Activated naive CD4-positive, alpha-beta T cell treated with anti-CD3 and anti-CD28 coated beads for 36 hours (primary cell): ENCODE data around the gene GPN3. TPM values are rescaled to one million over a fixed set of nuclear protein-coding genes. Genes with fewer than 3 reads are reported as not detected.
"Not testable (repeated sequence)": the region's sequence is repeated elsewhere in the genome, so short reads cannot be mapped to it uniquely, and the experiment has no call there.

Experiments
- CTCF ChIA-PET: fragments of 350-600 bp; sonication (Branson Sonifier 250); formaldehyde crosslinking; loops from one replicate; lab custom pipeline; 2021; ENCODE audit warnings: antibody characterized with exemption; lab: Charles Lee
- DNase-seq: peaks from one replicate; pipeline ENCODE4 v3.0.0-alpha.2; 2020
- H3K27ac Mint-ChIP-seq: one replicate; pipeline ENCODE4 v1.8.0; 2021; ENCODE audit warnings: mild to moderate bottlenecking, mixed read lengths
- H3K27me3 Mint-ChIP-seq: one replicate; pipeline ENCODE4 v1.8.0; 2021; ENCODE audit warnings: low read depth, mixed read lengths
- H3K36me3 Mint-ChIP-seq: one replicate; pipeline ENCODE4 v1.8.0; 2021; ENCODE audit warnings: low read depth, mixed read lengths
- H3K4me1 Mint-ChIP-seq: one replicate; pipeline ENCODE4 v1.8.0; 2021; ENCODE audit warnings: low read depth, mixed read lengths
- H3K4me3 Mint-ChIP-seq: one replicate; pipeline ENCODE4 v1.8.0; 2021; ENCODE audit warnings: mild to moderate bottlenecking, moderate library complexity, mixed read lengths
- H3K9me3 Mint-ChIP-seq: one replicate; pipeline ENCODE4 v1.8.0; 2021; ENCODE audit warnings: mixed read lengths
- intact Hi-C: fragments of 100-400 bp; cut with micrococcal nuclease; formaldehyde crosslinking; loops from one replicate; pipeline ENCODE4 v1.15.1; 2023
- total RNA-seq, 2 experiments: library from RNA; stranded (reverse); gene quantifications; one replicate each; pipeline ENCODE4 v1.2.3, GENCODE V29; 2021

Gene GPN3
- total RNA-seq, 2 experiments from 2014 or later, result 58.2 to 59.8 TPM

- Mint-ChIP-seq H3K36me3 (peaks cover 25% of the 10 kb centered on the region), H3K27ac (peak overlapping the region; percentile 71), H3K4me3 (no peak overlapping the region), H3K27me3 (no peaks in the 10 kb centered on the region), H3K4me1 (peaks cover 3% of the 10 kb centered on the region), H3K9me3 (no peaks in the 10 kb centered on the region)
- DNase-seq, result no peak
- CTCF ChIA-PET, result no interaction called here
- intact Hi-C loops, result no loop called here
These were observed 31.8 kb downstream of the GPN3 start for GRCh38 chr12:110436231-110436630.

GRCh38 chr12:110431957-110432587 is 36.0 kb downstream of the GPN3 start:
- H3K27ac Mint-ChIP-seq, result peak overlapping the region; percentile 36
- H3K27me3 Mint-ChIP-seq, result no peaks in the 10 kb centered on the region
- CTCF ChIA-PET, result interaction anchor here (0.6 to 2.8 kb wide), 56 partner anchors 9 to 771 kb away, joined by 3 to 30 read pairs (median 5); partner anchors contain the start of genes ARPC3, FAM216A, GPN3 and IFT81
- no peak overlapping the region for H3K4me3 Mint-ChIP-seq
- no peaks in the 10 kb centered on the region for H3K9me3 Mint-ChIP-seq
- intact Hi-C loops, result loop anchor here (1.0 kb wide), 3 partner anchors 29 to 332 kb away; partner anchors contain the start of gene ANAPC7
- peaks cover 15% of the 10 kb centered on the region for H3K36me3 Mint-ChIP-seq
- peaks cover 3% of the 10 kb centered on the region for H3K4me1 Mint-ChIP-seq
- DNase-seq, result peak; percentile 31

GRCh38 chr12:110429676-110430075 is 38.4 kb downstream of the GPN3 start:
- H3K4me1 Mint-ChIP-seq, intact Hi-C loops, H3K36me3 Mint-ChIP-seq, H3K4me3 Mint-ChIP-seq, H3K9me3 Mint-ChIP-seq, H3K27ac Mint-ChIP-seq, DNase-seq, H3K27me3 Mint-ChIP-seq: not testable (repeated sequence)
- CTCF ChIA-PET, result interaction anchor here (2.8 kb wide), 1 partner anchor 330 kb away, joined by 19 read pairs; no protein-coding TSS in a partner anchor

- CTCF ChIA-PET, result interaction anchor here (1.2 kb wide), 1 partner anchor 326 kb away, joined by 3 read pairs; no protein-coding TSS in a partner anchor
These were observed 41.7 kb downstream of the GPN3 start for GRCh38 chr12:110426406-110426805.

GRCh38 chr12:110424237-110424636 is 43.8 kb downstream of the GPN3 start:
- H3K4me3 Mint-ChIP-seq, result no peak overlapping the region
- no peak for DNase-seq
- H3K4me1 Mint-ChIP-seq, result no peaks in the 10 kb centered on the region
- no peaks in the 10 kb centered on the region for H3K36me3 Mint-ChIP-seq
- intact Hi-C loops, result no loop called here
- H3K9me3 Mint-ChIP-seq, result no peaks in the 10 kb centered on the region
- CTCF ChIA-PET, result interaction anchor here (1.7 kb wide), 1 partner anchor 324 kb away, joined by 3 read pairs; no protein-coding TSS in a partner anchor
- no peak overlapping the region for H3K27ac Mint-ChIP-seq
- H3K27me3 Mint-ChIP-seq, result no peaks in the 10 kb centered on the region

More at GRCh38 chr12:110426406-110426805, 41.7 kb downstream of the GPN3 start:
- no peak for DNase-seq
- Mint-ChIP-seq H3K27ac (no peak overlapping the region), H3K36me3 (no peaks in the 10 kb centered on the region), H3K4me1 (no peaks in the 10 kb centered on the region), H3K27me3 (no peaks in the 10 kb centered on the region), H3K9me3 (no peaks in the 10 kb centered on the region), H3K4me3 (no peak overlapping the region)
- intact Hi-C loops, result no loop called here

GRCh38 chr12:110421701-110422100 is 46.4 kb downstream of the GPN3 start:
- no peak for DNase-seq

GRCh38 chr12:110421159-110421661 is 46.8 kb downstream of the GPN3 start:
- no peaks in the 10 kb centered on the region for H3K36me3 Mint-ChIP-seq
- intact Hi-C loops, result no loop called here
- CTCF ChIA-PET, result interaction anchor here (1.3 to 2.6 kb wide), 2 partner anchors 10 to 320 kb away, joined by 3 to 17 read pairs; no protein-coding TSS in a partner anchor
- no peak overlapping the region for H3K4me3 Mint-ChIP-seq
- H3K27me3 Mint-ChIP-seq, result no peaks in the 10 kb centered on the region
- no peaks in the 10 kb centered on the region for H3K9me3 Mint-ChIP-seq
- no peaks in the 10 kb centered on the region for H3K4me1 Mint-ChIP-seq
- no peak overlapping the region for H3K27ac Mint-ChIP-seq
- no peak for DNase-seq

More at GRCh38 chr12:110421701-110422100, 46.4 kb downstream of the GPN3 start:
- Mint-ChIP-seq H3K4me1 (no peaks in the 10 kb centered on the region), H3K27ac (no peak overlapping the region), H3K27me3 (no peaks in the 10 kb centered on the region), H3K36me3 (no peaks in the 10 kb centered on the region), H3K4me3 (no peak overlapping the region), H3K9me3 (no peaks in the 10 kb centered on the region)
- intact Hi-C loops, result no loop called here
- CTCF ChIA-PET, result interaction anchor here (2.6 kb wide), 1 partner anchor 9 kb away, joined by 17 read pairs; no protein-coding TSS in a partner anchor

GRCh38 chr12:110420644-110421043 is 47.4 kb downstream of the GPN3 start:
- H3K4me1 Mint-ChIP-seq, H3K36me3 Mint-ChIP-seq, DNase-seq, H3K27ac Mint-ChIP-seq, H3K27me3 Mint-ChIP-seq, H3K4me3 Mint-ChIP-seq, H3K9me3 Mint-ChIP-seq, intact Hi-C loops: not testable (repeated sequence)
- CTCF ChIA-PET, result interaction anchor here (1.3 to 2.6 kb wide), 2 partner anchors 10 to 319 kb away, joined by 3 to 17 read pairs; no protein-coding TSS in a partner anchor

- intact Hi-C loops, H3K4me3 Mint-ChIP-seq, H3K36me3 Mint-ChIP-seq, H3K27me3 Mint-ChIP-seq, H3K9me3 Mint-ChIP-seq, H3K4me1 Mint-ChIP-seq, DNase-seq, H3K27ac Mint-ChIP-seq: not testable (repeated sequence)
- CTCF ChIA-PET, result interaction anchor here (1.3 kb wide), 1 partner anchor 14 kb away, joined by 3 read pairs; no protein-coding TSS in a partner anchor
These were observed 50.9 kb downstream of the GPN3 start for GRCh38 chr12:110417113-110417512.

- CTCF ChIA-PET, H3K4me1 Mint-ChIP-seq, H3K4me3 Mint-ChIP-seq, H3K27me3 Mint-ChIP-seq, H3K9me3 Mint-ChIP-seq, intact Hi-C loops, DNase-seq, H3K27ac Mint-ChIP-seq, H3K36me3 Mint-ChIP-seq: not testable (repeated sequence)
These were observed 58.0 kb downstream of the GPN3 start for GRCh38 chr12:110410086-110410485.

- H3K9me3 Mint-ChIP-seq, DNase-seq, H3K27me3 Mint-ChIP-seq, intact Hi-C loops, H3K4me3 Mint-ChIP-seq, H3K27ac Mint-ChIP-seq: not testable (repeated sequence)
- CTCF ChIA-PET, result interaction anchor here (0.7 to 1.2 kb wide), 2 partner anchors 26 to 197 kb away, joined by 4 to 6 read pairs; no protein-coding TSS in a partner anchor
- Mint-ChIP-seq H3K4me1 (peaks cover 20% of the 10 kb centered on the region), H3K36me3 (peaks cover 11% of the 10 kb centered on the region)
These were observed 62.9 kb downstream of the GPN3 start for GRCh38 chr12:110405126-110405662.

- H3K4me1 Mint-ChIP-seq, result peaks cover 27% of the 10 kb centered on the region
- peak overlapping the region; percentile 99 for H3K27ac Mint-ChIP-seq
- H3K36me3 Mint-ChIP-seq, result peaks cover 14% of the 10 kb centered on the region
- no peaks in the 10 kb centered on the region for H3K27me3 Mint-ChIP-seq
- peak; percentile 83 for DNase-seq
- H3K4me3 Mint-ChIP-seq, result peak overlapping the region; percentile 98
- intact Hi-C loops, result loop anchor here (1.0 kb wide), 5 partner anchors 27 to 123 kb away; partner anchors contain the start of genes ARPC3, ATP2A2, FAM216A and GPN3
- CTCF ChIA-PET, result interaction anchor here (1.2 kb wide), 1 partner anchor 27 kb away, joined by 6 read pairs; no protein-coding TSS in a partner anchor
- H3K9me3 Mint-ChIP-seq, result no peaks in the 10 kb centered on the region
These were observed 63.9 kb downstream of the GPN3 start for GRCh38 chr12:110403976-110404682.
